Mesodermal cell (in vitro differentiated cells): ENCODE measurements around the gene PKIG.

Source experiments
- H3K27ac ChIP-seq: 2 replicates; pipeline ENCODE4 v1.7.0; 2013; ENCODE audit warnings: mild to moderate bottlenecking, low read depth, low read length, moderate library complexity; ENCODE audit not compliant: severe bottlenecking
- H3K36me3 ChIP-seq: 2 replicates; pipeline ENCODE4 v1.7.1; 2013; ENCODE audit warnings: mild to moderate bottlenecking, low read length, moderate library complexity; ENCODE audit not compliant: control insufficient read depth, insufficient read depth
- H3K4me1 ChIP-seq: one replicate; pipeline ENCODE4 v1.7.1; 2013; ENCODE audit warnings: mild to moderate bottlenecking, low read length; ENCODE audit not compliant: insufficient read depth, control insufficient read depth, poor library complexity, severe bottlenecking
- H3K4me3 ChIP-seq: 2 replicates; pipeline ENCODE4 v1.7.0; 2013; ENCODE audit warnings: low read length, control low read depth, mild to moderate bottlenecking; ENCODE audit not compliant: insufficient read depth, poor library complexity, severe bottlenecking; ENCODE audit errors: extremely low read depth
- H3K9me3 ChIP-seq: 2 replicates; pipeline ENCODE4 v1.7.1; 2013; ENCODE audit warnings: mild to moderate bottlenecking, low read length, moderate library complexity; ENCODE audit not compliant: control insufficient read depth
- WGBS, 2 experiments: methylation state at CpG; one replicate each; pipeline ENCODE4 v1.1.5; 2013; ENCODE audit warnings: missing lambda C conversion rate in 2 of 2; ENCODE audit not compliant: insufficient coverage in 2 of 2; 5-methylcytosine and 5-hydroxymethylcytosine counted together

The PKIG gene

DNA sequence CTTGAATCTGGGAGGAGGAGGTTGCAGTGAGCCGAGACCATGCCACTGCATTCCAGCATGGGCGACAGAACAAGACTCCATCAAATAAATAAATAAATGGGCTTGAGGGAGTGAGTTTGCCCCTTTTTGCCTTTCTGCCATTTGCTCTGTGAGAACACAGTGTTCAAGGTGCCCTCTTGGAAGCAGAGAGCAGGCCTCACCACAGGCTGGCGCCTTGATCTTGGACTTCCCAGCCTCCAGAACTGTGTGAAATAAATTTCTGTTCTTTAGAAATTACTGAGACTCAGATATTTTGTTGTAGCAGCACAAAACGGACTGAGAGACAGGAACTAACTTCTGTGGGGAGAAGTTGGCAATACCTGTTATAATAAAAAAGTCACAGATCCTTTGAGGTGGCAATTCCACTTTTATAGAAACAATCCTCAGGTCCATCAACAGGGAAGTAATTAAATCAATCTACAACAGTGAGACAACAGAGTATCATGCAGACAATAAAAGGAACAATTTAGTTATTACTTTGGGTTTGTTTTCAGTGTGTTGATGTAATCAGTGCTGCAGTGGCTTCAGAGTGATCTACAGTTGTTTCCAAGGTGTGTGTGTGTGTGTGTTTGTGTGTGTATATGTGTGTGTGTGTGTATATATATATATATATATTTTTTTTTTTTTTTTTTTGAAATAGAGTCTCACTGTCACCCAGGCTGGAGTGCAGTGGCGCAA, 24.5 kb downstream of the PKIG start:
- peaks cover 14% of the 10 kb centered on the region for H3K4me1 ChIP-seq
- no peak overlapping the region for H3K4me3 ChIP-seq
- 100% methylated on average over 1 of the region's 5 CpGs; no CpG with 5 or more reads in 1 of the 2 experiments for WGBS, 2 experiments
- H3K9me3 ChIP-seq, result peaks cover 3% of the 10 kb centered on the region
- H3K36me3 ChIP-seq, result peaks cover 34% of the 10 kb centered on the region
- no peak overlapping the region for H3K27ac ChIP-seq

DNA sequence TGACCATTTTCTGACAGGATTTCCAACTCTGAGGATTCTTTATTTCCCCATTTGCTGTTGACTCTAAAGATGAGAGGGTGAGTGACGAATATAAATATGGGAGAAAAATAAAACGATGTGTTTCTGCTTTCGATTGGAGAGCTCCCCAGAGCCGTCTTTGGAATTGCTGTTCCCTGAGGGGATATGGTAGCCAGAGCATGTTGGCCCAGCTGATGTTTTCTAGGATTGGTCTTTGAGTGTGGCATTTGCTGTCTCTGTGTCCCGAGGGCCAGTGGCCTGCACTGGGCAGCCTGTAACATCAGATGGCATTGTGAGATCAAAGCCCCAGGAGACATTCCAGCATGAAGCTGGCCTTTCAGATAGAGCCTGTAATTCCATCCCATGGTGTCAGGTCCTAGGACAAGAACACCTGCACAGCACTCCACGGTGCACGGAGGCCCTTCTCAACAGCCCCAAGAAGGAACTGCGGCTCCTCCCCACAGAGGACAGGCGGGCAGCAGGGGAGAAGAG, 26.7 kb downstream of the PKIG start:
- Histone ChIP-seq H3K9me3 (peaks cover 3% of the 10 kb centered on the region), H3K36me3 (peaks cover 30% of the 10 kb centered on the region), H3K4me3 (no peak overlapping the region), H3K27ac (peak overlapping the region; percentile 24), H3K4me1 (peaks cover 14% of the 10 kb centered on the region)
- 93 to 97% methylated on average over 6 to 9 of the region's 9 CpGs for WGBS, 2 experiments

GRCh38 chr20:44609516-44610312, 27.3 kb downstream of the PKIG start:
- H3K4me1 ChIP-seq, result peaks cover 14% of the 10 kb centered on the region
- H3K9me3 ChIP-seq, result peaks cover 3% of the 10 kb centered on the region
- H3K4me3 ChIP-seq, result no peak overlapping the region
- WGBS, 2 experiments, result 44 to 45% methylated on average over 23 to 24 of the region's 25 CpGs
- H3K36me3 ChIP-seq, result peaks cover 35% of the 10 kb centered on the region
- H3K27ac ChIP-seq, result peak overlapping the region; percentile 24

DNA sequence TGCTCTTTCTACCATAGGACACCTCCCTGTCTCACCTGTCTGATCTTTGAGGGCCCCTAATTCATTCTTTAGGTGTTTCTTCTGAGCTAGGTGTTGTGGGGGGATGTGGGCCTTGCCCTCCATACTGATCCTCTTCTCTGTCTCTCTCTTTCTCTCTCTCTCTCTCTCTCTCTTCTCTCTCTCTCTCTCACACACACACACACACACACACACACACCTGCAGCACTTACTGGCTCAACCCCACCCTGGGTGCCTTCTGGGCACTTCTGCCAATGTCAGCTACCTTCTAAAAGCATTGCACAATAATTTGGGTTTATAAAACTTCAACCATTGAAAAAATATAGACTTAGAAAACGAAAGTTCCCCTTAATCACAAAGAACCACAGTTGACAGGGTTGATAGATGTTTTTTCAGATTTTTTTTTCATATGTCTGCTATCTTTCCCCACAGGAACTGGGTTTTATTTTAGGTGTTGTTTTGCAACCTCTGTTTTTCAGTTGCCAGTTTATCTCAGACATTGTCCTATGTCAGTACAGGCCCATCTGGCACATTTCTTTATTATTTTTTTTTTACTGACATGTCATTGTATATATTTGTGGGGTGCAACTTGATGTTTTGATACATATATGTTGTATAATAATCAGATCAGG, 28.1 kb downstream of the PKIG start:
- Histone ChIP-seq H3K27ac (no peak overlapping the region), H3K36me3 (peaks cover 41% of the 10 kb centered on the region), H3K4me3 (no peak overlapping the region), H3K9me3 (peaks cover 3% of the 10 kb centered on the region), H3K4me1 (peaks cover 14% of the 10 kb centered on the region)
- WGBS, 2 experiments, result no CpG with 5 or more reads among the region's 1 CpG

GRCh38 chr20:44613575-44613974, 31.2 kb downstream of the PKIG start:
- WGBS, 2 experiments, result 99 to 100% methylated on average over 2 to 5 of the region's 5 CpGs
- Histone ChIP-seq H3K9me3 (no peaks in the 10 kb centered on the region), H3K4me1 (peaks cover 11% of the 10 kb centered on the region), H3K27ac (no peak overlapping the region), H3K4me3 (no peak overlapping the region), H3K36me3 (peaks cover 56% of the 10 kb centered on the region)

- H3K4me3 ChIP-seq, result no peak overlapping the region
- WGBS, 2 experiments, result 94 to 95% methylated on average over 11 to 14 of the region's 14 CpGs
- H3K4me1 ChIP-seq, result peaks cover 4% of the 10 kb centered on the region
- H3K9me3 ChIP-seq, result no peaks in the 10 kb centered on the region
- peaks cover 63% of the 10 kb centered on the region for H3K36me3 ChIP-seq
- no peak overlapping the region for H3K27ac ChIP-seq
Measured at GRCh38 chr20:44614525-44614924, 32.1 kb downstream of the PKIG start.

DNA sequence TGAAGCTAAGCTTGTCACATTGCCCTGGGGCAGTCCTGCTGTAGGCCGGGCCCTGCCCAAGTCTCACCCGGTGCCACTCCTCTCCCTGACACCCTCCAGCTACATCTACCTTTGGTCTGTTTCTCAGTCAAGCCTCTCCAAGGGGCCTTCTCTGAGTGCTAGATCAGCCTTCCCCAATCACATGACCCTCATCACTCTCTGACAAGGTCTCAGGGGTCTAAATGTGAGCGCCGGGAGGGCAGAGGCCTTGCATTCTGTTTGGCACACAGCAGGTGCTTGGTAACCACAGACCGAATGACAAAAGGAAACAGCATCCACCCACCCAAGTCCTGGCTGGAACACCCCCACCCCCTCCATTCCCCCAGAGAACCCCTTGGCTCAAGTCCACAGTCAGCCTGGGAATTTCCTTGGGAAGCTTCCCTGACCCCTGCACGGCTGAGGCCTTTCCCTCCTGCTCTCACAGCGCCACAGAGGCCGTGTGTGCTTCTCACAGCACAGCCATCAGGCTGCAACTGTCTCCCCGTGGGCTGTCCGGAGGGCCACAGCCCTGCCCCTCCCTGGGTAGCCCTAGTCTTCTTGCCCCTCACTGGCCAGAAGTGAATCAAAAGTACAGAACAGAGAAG, 32.9 kb downstream of the PKIG start:
- Histone ChIP-seq H3K4me1 (no peaks in the 10 kb centered on the region), H3K36me3 (peaks cover 71% of the 10 kb centered on the region), H3K4me3 (no peak overlapping the region), H3K27ac (no peak overlapping the region), H3K9me3 (no peaks in the 10 kb centered on the region)
- 63 to 77% methylated on average over 10 of the region's 10 CpGs for WGBS, 2 experiments

DNA sequence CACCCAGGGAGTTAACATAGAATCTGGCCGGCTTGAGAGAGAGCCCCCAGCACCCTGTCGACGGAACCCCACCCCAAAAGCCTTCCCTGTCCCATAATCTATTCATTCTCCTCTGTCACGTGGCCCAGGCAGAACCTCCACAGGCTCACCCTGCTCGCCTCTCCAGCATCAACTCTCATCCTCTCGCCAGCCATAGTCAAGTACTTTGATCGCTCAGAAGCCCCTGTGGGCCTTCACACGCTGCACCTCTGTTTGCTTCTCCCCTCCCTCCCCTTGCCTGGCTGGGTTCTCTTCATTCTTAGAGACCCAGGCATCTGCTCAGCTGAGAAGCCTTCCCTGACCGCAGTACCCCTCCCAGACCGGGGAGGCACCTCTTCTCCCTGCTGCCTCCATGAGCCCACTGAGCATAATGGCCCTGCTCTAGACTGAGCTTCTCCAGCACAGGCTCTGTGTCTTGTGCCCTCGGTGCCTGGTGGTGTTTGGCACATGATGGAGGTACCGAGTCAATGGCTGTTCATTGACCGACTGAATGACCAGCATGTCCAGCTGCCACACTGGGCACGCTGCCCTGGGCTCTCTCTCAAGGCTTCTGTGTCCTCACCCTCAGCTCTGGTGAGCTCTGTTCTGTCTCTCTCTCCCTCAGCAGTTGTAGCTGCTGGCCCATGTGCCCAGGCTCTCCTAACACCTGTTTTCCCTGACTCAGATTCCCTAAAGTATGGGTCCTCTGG, 33.7 kb downstream of the PKIG start:
- 87 to 92% methylated on average over 13 to 14 of the region's 14 CpGs for WGBS, 2 experiments
- peaks cover 78% of the 10 kb centered on the region for H3K36me3 ChIP-seq
- no peak overlapping the region for H3K27ac ChIP-seq
- no peak overlapping the region for H3K4me3 ChIP-seq
- no peaks in the 10 kb centered on the region for H3K4me1 ChIP-seq
- no peaks in the 10 kb centered on the region for H3K9me3 ChIP-seq

DNA sequence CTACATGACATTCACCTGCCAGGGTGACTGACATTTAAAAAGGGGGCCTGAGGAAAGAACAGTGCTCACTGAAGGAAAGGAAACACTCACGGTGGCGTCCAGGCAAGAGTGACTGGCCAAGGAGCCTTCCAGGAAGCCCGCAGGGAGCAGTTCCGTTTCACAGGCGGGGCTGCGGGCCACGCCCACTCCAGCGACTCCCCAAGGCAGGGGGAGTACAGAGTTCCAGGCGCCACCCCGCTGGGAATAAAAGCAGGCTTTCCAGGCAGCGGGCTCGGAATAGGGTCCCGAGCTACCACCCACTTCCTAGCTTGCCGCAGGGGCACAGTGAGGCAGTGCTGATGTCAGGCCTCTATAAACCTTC, 34.2 kb downstream of the PKIG start:
- 73 to 77% methylated on average over 7 to 13 of the region's 14 CpGs for WGBS, 2 experiments
- H3K4me3 ChIP-seq, result no peak overlapping the region

GRCh38 chr20:44618318-44618731, 35.9 kb downstream of the PKIG start:
- peaks cover 90% of the 10 kb centered on the region for H3K36me3 ChIP-seq
- WGBS, 2 experiments, result 96 to 98% methylated on average over 7 to 14 of the region's 14 CpGs

More for the DNA sequence above, 34.2 kb downstream of the PKIG start:
- no peak overlapping the region for H3K27ac ChIP-seq
- no peaks in the 10 kb centered on the region for H3K4me1 ChIP-seq
- no peaks in the 10 kb centered on the region for H3K9me3 ChIP-seq
- peaks cover 83% of the 10 kb centered on the region for H3K36me3 ChIP-seq

More at GRCh38 chr20:44618318-44618731, 35.9 kb downstream of the PKIG start:
- Histone ChIP-seq H3K4me3 (no peak overlapping the region), H3K27ac (no peak overlapping the region), H3K4me1 (no peaks in the 10 kb centered on the region), H3K9me3 (peaks cover 6% of the 10 kb centered on the region)
